Fibroblast of skin of abdomen (primary cell): ENCODE data around the gene CCDC116. TPM values are rescaled to one million over a fixed set of nuclear protein-coding genes. Genes with fewer than 3 reads are reported as not detected.
"Not testable (repeated sequence)": the region's sequence is repeated elsewhere in the genome, so short reads cannot be mapped to it uniquely, and the experiment has no call there.

Experiments
- DNase-seq: peaks from one replicate; pipeline ENCODE4 v3.0.0-alpha.2; 2013
- polyA plus RNA-seq, 2 experiments: library from polyadenylated mRNA; unstranded; fragments of 120-200 nt; gene quantifications; one replicate each; pipeline ENCODE4 v1.2.1, GENCODE V29; 2013; ENCODE audit not compliant: insufficient read length in 2 of 2

CCDC116 gene
- 0.19 TPM for polyA plus RNA-seq (2013, experiment 1 of 2; ENCODE audit: insufficient read length)
- polyA plus RNA-seq (2013, experiment 2 of 2; ENCODE audit: insufficient read length) = 0.37 TPM

DNA sequence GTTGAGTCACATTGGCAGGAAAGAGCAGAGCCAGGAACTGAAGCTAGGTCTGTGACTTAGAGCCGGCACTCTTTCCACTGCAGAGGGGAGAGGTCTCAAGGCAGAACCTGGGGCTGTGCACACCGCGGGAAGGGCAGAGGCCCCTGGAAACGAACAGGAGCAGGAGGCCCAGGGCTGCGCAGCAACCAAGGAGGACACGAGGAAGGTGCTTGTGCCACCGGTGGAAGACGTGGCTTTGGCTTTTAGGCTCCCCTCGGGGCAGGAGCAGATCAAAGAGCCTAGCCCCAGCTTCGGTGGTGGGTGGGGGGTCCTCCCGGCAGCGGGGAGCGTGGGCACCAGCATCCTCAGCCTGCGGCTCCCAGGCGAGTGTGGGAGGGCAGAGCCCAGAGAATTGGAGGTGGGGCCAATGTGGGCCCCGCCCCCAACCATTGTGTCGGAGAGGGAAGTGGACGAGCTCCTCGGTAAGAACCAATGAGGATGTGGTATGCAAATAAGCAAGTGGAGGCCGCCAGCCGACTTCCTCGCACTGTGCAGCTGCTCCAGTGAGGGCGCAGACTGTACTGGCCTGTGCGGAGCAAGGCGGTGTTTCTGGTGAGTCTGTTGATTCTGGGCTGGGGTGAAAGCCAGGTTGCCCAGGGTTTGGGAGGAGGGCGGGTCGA lies at the start of gene CCDC116:
Gene CCDC116, plus strand, starts transcription at position 524 of the 659 bp plus-strand sequence. CDS start 422 bp downstream, outside the sequence.
- DNase-seq = no peak

- no peak for DNase-seq
Measured at GRCh38 chr22:21582801-21583740, 49.5 kb upstream of the CCDC116 start.

DNA sequence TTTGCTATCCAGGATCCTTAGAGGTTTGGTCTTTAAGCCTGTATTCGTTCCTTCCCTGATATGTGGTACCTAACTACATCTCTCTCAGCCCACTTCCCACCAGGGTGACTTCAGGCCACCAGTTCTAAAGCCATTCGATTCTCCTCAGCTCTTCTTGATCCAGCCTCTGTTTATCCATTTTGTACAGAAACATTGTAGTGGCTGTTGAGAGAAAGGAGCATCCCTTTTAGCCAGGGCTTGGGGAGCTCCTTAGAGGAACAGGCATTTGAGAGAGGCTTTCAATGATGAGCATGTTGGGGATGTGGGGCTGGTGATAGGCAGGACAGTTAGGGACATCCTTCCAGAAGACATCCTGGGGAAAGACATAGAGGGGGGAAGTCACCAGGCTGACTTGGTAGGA lies 47.2 kb upstream of the CCDC116 start:
- no peak for DNase-seq

GRCh38 chr22:21587803-21588611 lies 44.6 kb upstream of the CCDC116 start:
- DNase-seq = peak; percentile 38

DNA sequence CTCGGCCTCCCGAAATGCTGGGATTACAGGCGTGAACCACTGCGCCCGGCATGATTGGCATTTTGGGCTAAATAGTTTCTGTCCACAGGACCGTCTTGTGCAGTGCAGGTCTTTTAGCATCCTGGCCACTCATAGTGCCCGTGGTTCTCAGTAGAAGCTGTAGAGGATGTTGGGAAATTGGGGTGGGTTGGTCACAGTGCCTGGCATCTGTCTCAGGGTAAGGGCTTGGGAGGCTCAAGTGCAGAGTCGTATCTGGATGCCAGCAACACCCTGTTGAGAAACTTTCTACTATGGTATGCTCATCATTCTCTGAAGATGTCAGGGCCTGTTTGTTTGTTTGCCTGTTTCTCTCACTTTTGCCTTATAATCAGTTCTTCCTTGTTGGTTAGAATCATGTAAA lies 43.2 kb upstream of the CCDC116 start:
- no peak for DNase-seq

DNA sequence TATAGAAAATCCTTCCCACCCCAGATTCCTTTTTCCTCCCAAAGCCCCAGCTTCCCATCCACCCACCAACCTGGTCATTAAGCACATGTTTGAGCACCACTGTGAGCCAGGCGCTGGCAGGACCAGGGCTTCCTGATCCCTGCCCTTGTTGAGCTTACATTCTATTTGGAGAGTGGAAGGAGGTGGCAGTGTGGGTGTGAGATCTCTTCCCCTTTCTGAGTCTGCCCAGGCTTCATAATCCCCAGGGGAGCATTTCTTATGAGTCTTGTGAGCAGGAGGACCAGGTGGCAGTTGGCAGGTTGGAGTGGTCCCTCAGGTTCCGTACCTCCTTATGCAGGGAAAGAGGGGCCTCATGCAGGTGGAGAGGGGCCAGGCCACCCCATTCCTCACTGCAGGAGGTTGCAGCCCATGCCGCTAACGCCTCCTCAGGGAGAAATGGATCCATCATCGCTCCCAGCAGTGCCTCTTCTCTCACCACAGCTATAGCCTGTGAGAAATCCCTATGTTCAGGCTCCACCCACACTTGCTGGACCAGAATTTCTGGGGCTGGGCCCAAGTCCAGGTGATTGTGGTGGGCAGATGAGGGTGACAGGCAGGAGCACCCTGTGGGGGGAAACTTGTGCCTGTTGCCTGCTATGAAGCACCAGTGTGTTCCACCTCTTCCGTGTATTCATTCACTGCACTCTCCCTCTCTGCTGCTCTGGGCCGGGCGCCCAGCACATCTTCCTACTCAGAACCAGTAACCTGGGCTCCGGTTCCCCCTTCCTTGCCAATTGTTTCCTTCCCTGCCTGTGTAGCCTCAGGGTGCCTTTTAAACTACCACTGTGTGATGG lies 41.5 kb upstream of the CCDC116 start:
- DNase-seq = no peak

GRCh38 chr22:21591695-21592094 lies 40.9 kb upstream of the CCDC116 start:
- no peak for DNase-seq

- DNase-seq = no peak
Measured at GRCh38 chr22:21592422-21592821, 40.1 kb upstream of the CCDC116 start.

GRCh38 chr22:21593406-21594232 lies 38.9 kb upstream of the CCDC116 start:
- DNase-seq = no peak

DNA sequence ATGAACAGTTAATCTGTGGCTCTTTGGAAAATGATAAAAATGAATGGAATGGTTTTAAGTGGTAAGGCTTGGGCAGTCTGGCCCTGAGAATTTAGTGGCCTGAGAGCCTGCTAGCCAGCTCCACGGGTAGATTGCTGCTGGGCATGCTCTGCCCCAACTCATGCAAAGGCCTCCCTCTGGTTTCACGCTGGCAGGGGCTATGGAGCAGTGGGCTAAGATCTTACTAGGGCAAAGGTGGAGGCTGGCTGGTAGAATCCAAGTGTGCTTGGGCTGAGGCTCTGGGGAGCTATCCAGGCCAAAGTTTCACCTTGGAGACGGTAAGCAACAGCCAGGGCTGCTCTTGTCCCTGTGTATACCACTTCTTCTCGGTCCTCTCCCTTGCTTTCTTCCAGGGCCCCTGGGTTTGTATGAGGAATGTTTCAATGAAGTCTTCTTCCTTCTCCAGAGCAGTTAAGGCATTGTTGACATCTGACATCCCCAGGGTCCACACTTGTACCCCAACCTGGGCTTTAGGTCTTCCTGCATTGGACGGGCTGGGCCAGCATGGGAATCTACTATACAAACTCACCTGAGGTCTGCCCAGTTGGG lies 37.6 kb upstream of the CCDC116 start:
- DNase-seq = no peak

- DNase-seq = not testable (repeated sequence)
Measured at GRCh38 chr22:21596356-21597135, 36.0 kb upstream of the CCDC116 start.

- DNase-seq = no peak
Measured at GRCh38 chr22:21598302-21598701, 34.3 kb upstream of the CCDC116 start.

GRCh38 chr22:21599053-21599893 lies 33.3 kb upstream of the CCDC116 start:
- DNase-seq = no peak

DNA sequence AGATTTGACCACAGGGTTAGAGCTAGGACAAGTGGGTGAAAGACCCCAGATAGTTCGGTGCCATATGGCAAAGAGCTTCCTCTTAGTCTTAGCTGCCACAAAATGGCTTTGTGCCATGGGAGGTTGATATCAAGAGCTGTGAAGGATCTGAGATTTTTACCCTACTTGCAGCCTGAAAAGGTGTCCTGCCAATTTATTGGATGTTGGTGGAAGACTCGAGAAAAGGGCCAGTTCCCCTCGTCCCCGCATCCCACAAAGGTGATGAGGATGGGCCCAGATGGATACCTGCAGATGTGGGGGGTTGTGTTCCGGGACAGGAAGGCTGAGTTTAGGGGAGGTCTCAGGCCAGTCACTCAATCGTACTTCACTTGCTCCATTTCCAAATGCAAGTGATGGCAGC lies 30.0 kb upstream of the CCDC116 start:
- no peak for DNase-seq

- no peak for DNase-seq
Measured at GRCh38 chr22:21603973-21604372, 28.6 kb upstream of the CCDC116 start.

DNA sequence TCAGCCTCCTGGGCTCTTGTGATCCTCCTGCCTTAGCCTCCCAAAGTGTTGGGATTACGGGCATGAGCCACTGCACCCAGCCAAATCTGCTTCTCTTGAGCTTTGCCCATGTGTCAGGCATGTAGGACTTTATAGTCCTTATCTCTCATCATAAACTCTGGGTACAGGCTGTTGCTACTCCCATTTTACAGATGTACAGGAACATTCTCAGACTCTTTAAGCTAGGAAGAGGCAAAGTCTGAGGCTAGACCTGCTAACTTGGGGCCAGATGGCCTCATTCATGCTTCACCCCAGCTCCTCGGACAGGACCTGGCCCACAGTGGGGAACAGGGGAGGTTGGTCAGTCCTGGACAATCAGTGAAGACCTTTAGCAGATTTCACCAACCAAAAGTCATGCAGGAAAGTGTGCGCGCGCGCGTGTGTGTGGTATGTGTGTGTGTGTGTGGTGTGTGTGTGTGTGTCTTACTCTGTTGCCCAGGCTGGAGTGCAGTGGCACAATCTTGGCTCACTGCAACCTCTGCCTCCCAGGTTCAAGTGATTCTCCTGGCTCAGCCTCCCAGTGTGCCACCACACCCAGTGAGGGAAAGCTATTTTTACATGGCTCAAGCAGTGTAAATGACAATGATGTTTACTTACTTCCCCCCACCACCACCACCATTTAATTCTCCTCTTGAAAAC lies 26.5 kb upstream of the CCDC116 start:
- DNase-seq = no peak

- no peak for DNase-seq
Measured at GRCh38 chr22:21606775-21607174, 25.8 kb upstream of the CCDC116 start.

GRCh38 chr22:21609556-21610157 lies 22.9 kb upstream of the CCDC116 start:
- not testable (repeated sequence) for DNase-seq
